Spleen (tissue), 11 donors: ENCODE results near the gene RAD51B. TPM values are rescaled to one million over a fixed set of nuclear protein-coding genes. Genes with fewer than 3 reads are reported as not detected.
A peak's percentile ranks its signal among the peaks of the same experiment; 100 is the strongest.

ENCODE experiments used
- DNase-seq: peaks from one replicate; pipeline ENCODE4 v3.0.0-alpha.2; 2020
- H3K27ac ChIP-seq, 8 donors: fragments of 200-600 bp; sonication (generic) in 7 of 8; 1 replicate in 4 of 8; 2 replicates in 4 of 8; pipeline versions ENCODE4 v1.5.0 to v1.8.0; 2016 to 2021; ENCODE audit warnings: inconsistent platforms in 4 of 8, mild to moderate bottlenecking in 4 of 8, moderate library complexity in 1 of 8
- H3K27me3 ChIP-seq, 7 donors: fragments of 200-600 bp; sonication (generic) in 6 of 7; replicated peaks in 1 of 7; 1 replicate in 4 of 7; 2 replicates in 3 of 7; pipeline versions ENCODE4 v1.5.0 to v1.8.0; 2016 to 2021; ENCODE audit warnings: inconsistent platforms in 3 of 7, mild to moderate bottlenecking in 1 of 7
- H3K36me3 ChIP-seq, 6 donors: fragments of 200-600 bp; sonication (generic) in 5 of 6; 1 replicate in 4 of 6; 2 replicates in 2 of 6; pipeline versions ENCODE4 v1.5.0 to v1.8.0; 2016 to 2021; ENCODE audit warnings: inconsistent platforms in 2 of 6
- H3K4me1 ChIP-seq, 6 donors: fragments of 200-600 bp; sonication (generic) in 5 of 6; 1 replicate in 3 of 6; 2 replicates in 3 of 6; pipeline versions ENCODE4 v1.5.0 to v1.8.0; 2016 to 2021; ENCODE audit warnings: inconsistent platforms in 3 of 6
- H3K4me3 ChIP-seq, 8 donors: fragments of 200-600 bp; sonication (generic) in 7 of 8; 1 replicate in 4 of 8; 2 replicates in 4 of 8; pipeline versions ENCODE4 v1.5.0 to v1.8.0; 2016 to 2021; ENCODE audit warnings: inconsistent platforms in 4 of 8, mild to moderate bottlenecking in 4 of 8, moderate library complexity in 2 of 8
- H3K9me3 ChIP-seq, 8 donors: fragments of 200-600 bp; sonication (generic) in 7 of 8; 1 replicate in 4 of 8; 2 replicates in 4 of 8; pipeline versions ENCODE4 v1.5.0 to v1.8.0; 2016 to 2021; ENCODE audit warnings: inconsistent platforms in 4 of 8
- POLR2A ChIP-seq, 3 donors: fragments of 450-650 bp; IDR thresholded peaks; one replicate each; pipeline ENCODE4 v1.5.1; 2017; ENCODE audit warnings: antibody characterized with exemption in 3 of 3, mild to moderate bottlenecking in 1 of 3
- POLR2AphosphoS5 ChIP-seq, 3 donors: sonication (generic); formaldehyde crosslinking; IDR thresholded peaks; one replicate each; pipeline ENCODE4 v1.5.1; 2017; ENCODE audit warnings: antibody characterized with exemption in 3 of 3
- WGBS, 5 donors: extraction: QIAGEN DNeasy Blood & Tissue Kit in 3 of 5; methylation state at CpG; one replicate each; pipeline versions ENCODE4 v1.1.5 to v1.1.7; 2013 to 2018; 5-methylcytosine and 5-hydroxymethylcytosine counted together
- intact Hi-C: fragments of 100-400 bp; cut with DNase I; formaldehyde crosslinking; loops from one replicate; pipeline ENCODE4 v1.15.0; 2023; ENCODE audit warnings: low total_unique reads
- polyA plus RNA-seq, 3 donors: library from polyadenylated mRNA; stranded (reverse); fragments of 200-250 nt; gene quantifications; one replicate each; pipeline ENCODE4 v1.2.1, GENCODE V29; 2013
- total RNA-seq, 7 donors: library from RNA; depleted of rRNA in 3 of 7; stranded (reverse); fragments of >200 nt in 3 of 7; fragmentation: NEBNext Ultra II Directional in 4 of 7; extraction: Animal tissue kit (Norgen Biotek cat#: 25700) in 4 of 7; gene quantifications; one replicate each; pipeline versions ENCODE4 v1.1.0 to v1.2.1, GENCODE V29; 2016 to 2021
- TF ChIP-seq, protein P1 (sequence below), 11 experiments: fragments of 200-600 bp in 7 of 11; fragments of 450-650 bp in 4 of 11; sonication (generic) in 4 of 11; IDR thresholded peaks in 8 of 11; conservative IDR thresholded peaks in 3 of 11; 1 replicate in 7 of 11; 2 replicates in 4 of 11; pipeline versions ENCODE4 v1.4.0 to v1.8.0; 2016 to 2021; ENCODE audit warnings: antibody characterized with exemption in 11 of 11, inconsistent platforms in 4 of 11, mild to moderate bottlenecking in 1 of 11
- donor health status: healthy with polysubstance abuse.
- donor health status: DM: no; HTN: no; CAD: no; lungs with moderate emphysema.
- donor health status: DM: no; HTN: no; CAD: no.
- donor health status: Bipolar disorder and iron deficiency.
- donor health status: healthy.
- donor health status: DM: no; HTN: no; CAD: no.
- donor health status: DM: yes; HTN: yes; CAD: no.

Gene RAD51B
- total and polyA plus RNA-seq, 10 donors = 4.2 to 43.7 (median 29.8) TPM

- 82 to 95% (median 91%) methylated on average over 6 of the region's 6 CpGs for WGBS, 5 donors
- peak overlapping the region in 5 of 8 donors; percentile 13 to 53 (median 25) for H3K27ac ChIP-seq
- no peak for DNase-seq
- no peaks in the 10 kb centered on the region for H3K27me3 ChIP-seq
- no peak overlapping the region for H3K4me3 ChIP-seq
- intact Hi-C loops = no loop called here
- TF ChIP-seq, protein P1, sequence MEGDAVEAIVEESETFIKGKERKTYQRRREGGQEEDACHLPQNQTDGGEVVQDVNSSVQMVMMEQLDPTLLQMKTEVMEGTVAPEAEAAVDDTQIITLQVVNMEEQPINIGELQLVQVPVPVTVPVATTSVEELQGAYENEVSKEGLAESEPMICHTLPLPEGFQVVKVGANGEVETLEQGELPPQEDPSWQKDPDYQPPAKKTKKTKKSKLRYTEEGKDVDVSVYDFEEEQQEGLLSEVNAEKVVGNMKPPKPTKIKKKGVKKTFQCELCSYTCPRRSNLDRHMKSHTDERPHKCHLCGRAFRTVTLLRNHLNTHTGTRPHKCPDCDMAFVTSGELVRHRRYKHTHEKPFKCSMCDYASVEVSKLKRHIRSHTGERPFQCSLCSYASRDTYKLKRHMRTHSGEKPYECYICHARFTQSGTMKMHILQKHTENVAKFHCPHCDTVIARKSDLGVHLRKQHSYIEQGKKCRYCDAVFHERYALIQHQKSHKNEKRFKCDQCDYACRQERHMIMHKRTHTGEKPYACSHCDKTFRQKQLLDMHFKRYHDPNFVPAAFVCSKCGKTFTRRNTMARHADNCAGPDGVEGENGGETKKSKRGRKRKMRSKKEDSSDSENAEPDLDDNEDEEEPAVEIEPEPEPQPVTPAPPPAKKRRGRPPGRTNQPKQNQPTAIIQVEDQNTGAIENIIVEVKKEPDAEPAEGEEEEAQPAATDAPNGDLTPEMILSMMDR (IDR thresholded peaks at IDR 0.05 in 8 of 11, conservative IDR thresholded peaks at IDR 0.05 in 3 of 11) = no peak
- TF ChIP-seq POLR2AphosphoS5 (IDR thresholded peaks at IDR 0.05) (no peak), POLR2A (IDR thresholded peaks at IDR 0.05) (no peak)
- no peaks in the 10 kb centered on the region for H3K36me3 ChIP-seq
- peaks cover 0 to 17% (median 1%) of the 10 kb centered on the region in 6 donors for H3K4me1 ChIP-seq
- H3K9me3 ChIP-seq = no peaks in the 10 kb centered on the region
These were observed 768.4 kb downstream of the RAD51B start for GRCh38 chr14:68587931-68588330.

DNA sequence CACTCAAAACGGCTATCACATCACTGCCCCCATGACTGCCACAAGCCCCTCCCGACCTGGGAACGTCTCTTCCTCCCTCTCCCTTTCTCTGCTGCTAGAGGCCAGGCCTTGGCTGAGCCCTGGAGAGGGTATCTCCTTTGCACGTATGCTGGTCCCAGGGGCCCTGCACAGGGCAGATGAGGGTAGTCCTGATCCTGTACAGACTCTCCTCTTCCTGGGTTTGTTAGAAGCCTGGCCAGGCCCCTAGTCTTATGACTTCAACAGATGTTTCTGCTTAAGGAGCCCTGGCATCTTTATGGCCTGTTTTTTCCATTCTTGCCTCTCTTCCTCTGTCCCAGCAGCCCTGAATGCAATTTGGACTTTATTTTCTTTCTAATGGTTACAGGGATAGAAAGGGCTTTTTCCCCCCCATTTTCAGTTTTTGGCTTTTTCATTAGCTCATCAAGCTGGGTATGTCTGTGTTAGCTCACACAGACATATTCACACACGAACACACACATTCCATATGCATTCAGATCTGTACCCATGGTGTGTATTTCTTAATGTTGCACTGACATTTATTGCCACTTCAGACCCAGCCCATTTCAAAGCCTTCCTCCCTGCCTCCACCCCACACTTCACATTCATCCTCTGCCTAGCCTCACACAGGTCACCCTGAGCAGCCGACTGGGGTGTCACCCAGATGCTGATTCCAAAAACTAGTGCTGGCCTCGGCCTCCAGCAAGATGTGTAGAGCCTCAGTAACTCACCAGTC, 770.0 kb downstream of the RAD51B start:
- DNase-seq = no peak
- H3K4me1 ChIP-seq = peaks cover 0 to 28% (median 12%) of the 10 kb centered on the region in 6 donors

GRCh38 chr14:68590201-68590522, 770.6 kb downstream of the RAD51B start:
- intact Hi-C loops = no loop called here
- Histone ChIP-seq H3K4me1 (peaks cover 0 to 30% (median 12%) of the 10 kb centered on the region in 6 donors), H3K27ac (peak overlapping the region in 3 of 8 donors; percentile 23 to 38 (median 32)), H3K27me3 (no peaks in the 10 kb centered on the region), H3K9me3 (no peaks in the 10 kb centered on the region), H3K4me3 (no peak overlapping the region), H3K36me3 (no peaks in the 10 kb centered on the region)
- TF ChIP-seq POLR2AphosphoS5 (IDR thresholded peaks at IDR 0.05) = no peak
- no peak for TF ChIP-seq POLR2A (IDR thresholded peaks at IDR 0.05)
- TF ChIP-seq, protein P1 (IDR thresholded peaks at IDR 0.05 in 8 of 11, conservative IDR thresholded peaks at IDR 0.05 in 3 of 11) = no peak
- no peak for DNase-seq
- WGBS, 5 donors = 90 to 98% (median 96%) methylated on average over 3 of the region's 3 CpGs

More for the DNA sequence above, 770.0 kb downstream of the RAD51B start:
- intact Hi-C loops = no loop called here
- TF ChIP-seq POLR2A (IDR thresholded peaks at IDR 0.05) (no peak), POLR2AphosphoS5 (IDR thresholded peaks at IDR 0.05) (no peak)
- TF ChIP-seq, protein P1 (IDR thresholded peaks at IDR 0.05 in 8 of 11, conservative IDR thresholded peaks at IDR 0.05 in 3 of 11) = no peak
- WGBS, 5 donors = 68 to 79% (median 77%) methylated on average over 7 of the region's 7 CpGs
- no peaks in the 10 kb centered on the region for H3K27me3 ChIP-seq
- peak overlapping the region in 3 of 8 donors; percentile 23 to 38 (median 32) for H3K27ac ChIP-seq
- no peaks in the 10 kb centered on the region for H3K36me3 ChIP-seq
- no peaks in the 10 kb centered on the region for H3K9me3 ChIP-seq
- H3K4me3 ChIP-seq = no peak overlapping the region

DNA sequence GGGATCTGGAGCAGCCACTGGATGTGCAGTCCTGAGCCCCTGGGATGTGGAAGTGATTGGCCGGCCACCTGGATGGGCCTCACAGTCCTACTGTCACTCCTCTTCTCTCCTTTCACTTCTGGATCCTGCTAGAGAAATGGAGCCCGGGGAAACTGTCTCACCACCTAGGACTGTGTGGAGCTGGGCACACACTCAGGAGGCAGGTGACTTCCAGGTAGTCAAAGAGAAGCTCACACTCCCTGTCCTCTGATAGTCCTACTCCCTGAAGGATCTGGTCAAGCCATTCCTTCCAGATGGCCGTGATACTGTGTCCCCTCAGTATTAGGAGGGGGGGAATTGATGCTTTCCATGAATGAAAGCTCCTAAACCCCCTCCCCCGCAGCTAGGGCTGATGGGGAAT, 772.2 kb downstream of the RAD51B start:
- intact Hi-C loops = no loop called here
- TF ChIP-seq, protein P1 (IDR thresholded peaks at IDR 0.05 in 8 of 11, conservative IDR thresholded peaks at IDR 0.05 in 3 of 11) = no peak
- TF ChIP-seq POLR2A (IDR thresholded peaks at IDR 0.05) = no peak
- no peak for TF ChIP-seq POLR2AphosphoS5 (IDR thresholded peaks at IDR 0.05)
- Histone ChIP-seq H3K36me3 (no peaks in the 10 kb centered on the region), H3K9me3 (no peaks in the 10 kb centered on the region), H3K27ac (no peak overlapping the region), H3K27me3 (no peaks in the 10 kb centered on the region), H3K4me1 (peaks cover 0 to 28% (median 12%) of the 10 kb centered on the region in 6 donors), H3K4me3 (no peak overlapping the region)
- WGBS, 5 donors = 87 to 98% (median 95%) methylated on average over 3 to 4 of the region's 4 CpGs
- DNase-seq = no peak
